SK-N-SH (cell line): ENCODE results near the gene LAMA4.

ENCODE experiments used
- ELF1 ChIP-seq: IDR thresholded peaks from 2 replicates; pipeline ENCODE4 v1.4.0; 2012
- FOXJ3 ChIP-seq: sonication (generic); formaldehyde crosslinking; IDR thresholded peaks from 2 replicates; pipeline ENCODE4 v1.5.1; 2020; ENCODE audit warnings: mild to moderate bottlenecking, missing genetic modification reagents
- JUND ChIP-seq: IDR thresholded peaks from 2 replicates; pipeline ENCODE4 v1.4.0; 2012
- MAX ChIP-seq: IDR thresholded peaks from 2 replicates; pipeline ENCODE4 v1.4.0; 2012; ENCODE audit warnings: low read depth
- POLR2AphosphoS5 ChIP-seq: IDR thresholded peaks from 2 replicates; pipeline ENCODE4 v1.6.1; 2012; ENCODE audit warnings: low read depth, low read length
- RCOR1 ChIP-seq: fragments of 150-350 bp; IDR thresholded peaks from 2 replicates; pipeline ENCODE4 v1.6.1; 2017; ENCODE audit warnings: antibody characterized with exemption, low read length
- TF ChIP-seq, protein P1 (sequence below): fragments of 200-600 bp; sonication (generic); IDR thresholded peaks from 2 replicates; pipeline ENCODE4 v1.6.1; 2017; ENCODE audit warnings: antibody characterized with exemption, mild to moderate bottlenecking, moderate library complexity

DNA sequence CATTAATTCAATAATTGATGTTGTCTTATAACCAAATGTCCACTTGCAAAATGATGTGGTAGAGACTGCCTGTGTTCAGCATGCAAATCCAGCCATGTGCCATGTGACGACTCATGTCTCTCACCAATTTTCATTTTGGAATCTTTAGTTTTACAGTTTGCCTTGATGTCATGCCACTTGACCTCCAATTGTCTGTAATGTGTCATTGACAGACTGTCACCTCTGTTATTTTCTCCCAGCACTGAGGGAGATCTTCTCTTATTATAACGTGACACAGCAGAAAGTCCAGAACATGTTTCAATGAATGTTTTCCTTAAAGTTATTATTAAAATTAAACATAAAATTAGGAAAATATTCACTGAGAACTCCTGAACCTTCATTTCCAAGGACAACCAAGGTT is 56.7 kb downstream of the LAMA4 start:
- TF ChIP-seq, protein P1, sequence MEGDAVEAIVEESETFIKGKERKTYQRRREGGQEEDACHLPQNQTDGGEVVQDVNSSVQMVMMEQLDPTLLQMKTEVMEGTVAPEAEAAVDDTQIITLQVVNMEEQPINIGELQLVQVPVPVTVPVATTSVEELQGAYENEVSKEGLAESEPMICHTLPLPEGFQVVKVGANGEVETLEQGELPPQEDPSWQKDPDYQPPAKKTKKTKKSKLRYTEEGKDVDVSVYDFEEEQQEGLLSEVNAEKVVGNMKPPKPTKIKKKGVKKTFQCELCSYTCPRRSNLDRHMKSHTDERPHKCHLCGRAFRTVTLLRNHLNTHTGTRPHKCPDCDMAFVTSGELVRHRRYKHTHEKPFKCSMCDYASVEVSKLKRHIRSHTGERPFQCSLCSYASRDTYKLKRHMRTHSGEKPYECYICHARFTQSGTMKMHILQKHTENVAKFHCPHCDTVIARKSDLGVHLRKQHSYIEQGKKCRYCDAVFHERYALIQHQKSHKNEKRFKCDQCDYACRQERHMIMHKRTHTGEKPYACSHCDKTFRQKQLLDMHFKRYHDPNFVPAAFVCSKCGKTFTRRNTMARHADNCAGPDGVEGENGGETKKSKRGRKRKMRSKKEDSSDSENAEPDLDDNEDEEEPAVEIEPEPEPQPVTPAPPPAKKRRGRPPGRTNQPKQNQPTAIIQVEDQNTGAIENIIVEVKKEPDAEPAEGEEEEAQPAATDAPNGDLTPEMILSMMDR, result no peak
- TF ChIP-seq MAX, result no peak
- TF ChIP-seq POLR2AphosphoS5, result no peak
- TF ChIP-seq ELF1, result no peak
- no peak for TF ChIP-seq RCOR1
- no peak for TF ChIP-seq JUND
- no peak for TF ChIP-seq FOXJ3
